ENCODE results near the gene NEK10.

DNA sequence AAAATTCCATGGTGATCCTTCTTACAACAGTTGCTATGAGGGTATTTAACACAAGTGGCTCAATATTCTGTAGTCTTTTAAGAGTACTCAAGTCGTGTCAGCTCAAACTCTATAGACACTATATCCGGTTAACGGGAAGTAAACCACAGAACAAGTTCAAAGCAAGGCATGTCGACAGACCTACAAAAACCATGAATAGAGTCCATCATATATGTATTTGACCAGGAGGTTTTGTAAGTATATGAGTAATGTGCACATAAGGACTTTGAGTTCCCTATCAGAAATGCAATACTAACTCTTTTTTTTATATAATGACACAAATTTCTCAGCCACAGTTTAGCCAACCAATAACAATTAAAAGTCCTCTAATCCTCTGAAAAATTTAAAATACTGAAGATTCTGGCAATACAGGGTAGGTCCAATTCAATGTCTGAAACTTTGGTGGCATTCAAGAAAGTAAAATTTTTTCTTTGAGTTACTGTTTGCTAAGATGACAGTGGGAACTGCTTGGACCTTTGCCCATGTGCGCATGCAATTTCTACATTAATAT lies 93.7 kb downstream of the NEK10 start:
- TF ChIP-seq, protein P1, sequence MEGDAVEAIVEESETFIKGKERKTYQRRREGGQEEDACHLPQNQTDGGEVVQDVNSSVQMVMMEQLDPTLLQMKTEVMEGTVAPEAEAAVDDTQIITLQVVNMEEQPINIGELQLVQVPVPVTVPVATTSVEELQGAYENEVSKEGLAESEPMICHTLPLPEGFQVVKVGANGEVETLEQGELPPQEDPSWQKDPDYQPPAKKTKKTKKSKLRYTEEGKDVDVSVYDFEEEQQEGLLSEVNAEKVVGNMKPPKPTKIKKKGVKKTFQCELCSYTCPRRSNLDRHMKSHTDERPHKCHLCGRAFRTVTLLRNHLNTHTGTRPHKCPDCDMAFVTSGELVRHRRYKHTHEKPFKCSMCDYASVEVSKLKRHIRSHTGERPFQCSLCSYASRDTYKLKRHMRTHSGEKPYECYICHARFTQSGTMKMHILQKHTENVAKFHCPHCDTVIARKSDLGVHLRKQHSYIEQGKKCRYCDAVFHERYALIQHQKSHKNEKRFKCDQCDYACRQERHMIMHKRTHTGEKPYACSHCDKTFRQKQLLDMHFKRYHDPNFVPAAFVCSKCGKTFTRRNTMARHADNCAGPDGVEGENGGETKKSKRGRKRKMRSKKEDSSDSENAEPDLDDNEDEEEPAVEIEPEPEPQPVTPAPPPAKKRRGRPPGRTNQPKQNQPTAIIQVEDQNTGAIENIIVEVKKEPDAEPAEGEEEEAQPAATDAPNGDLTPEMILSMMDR (IDR thresholded peaks at IDR 0.05): no peak
- TF ChIP-seq EP300 (IDR thresholded peaks at IDR 0.05) (no peak), CHD4 (IDR thresholded peaks at IDR 0.05; ENCODE audit: borderline replicate concordance) (no peak), POLR2AphosphoS2 (conservative IDR thresholded peaks at IDR 0.05; ENCODE audit: low read length) (no peak), NFE2L2 (conservative IDR thresholded peaks at IDR 0.05; ENCODE audit: low read length) (no peak), RFX5 (IDR thresholded peaks at IDR 0.05) (no peak), CHD2 (IDR thresholded peaks at IDR 0.05; ENCODE audit: low read length, partially characterized antibody) (no peak), GATA3 (IDR thresholded peaks at IDR 0.05; ENCODE audit: borderline replicate concordance) (no peak), RAD21 (conservative IDR thresholded peaks at IDR 0.05 in 1 of 2, IDR thresholded peaks at IDR 0.05 in 1 of 2) (no peak), ZNF302 (CRISPR knock-in tag; IDR thresholded peaks at IDR 0.05) (no peak), JUN (IDR thresholded peaks at IDR 0.05) (no peak), TP53 (CRISPR knock-in tag; IDR thresholded peaks at IDR 0.05) (no peak)
- TF ChIP-seq, protein P2, sequence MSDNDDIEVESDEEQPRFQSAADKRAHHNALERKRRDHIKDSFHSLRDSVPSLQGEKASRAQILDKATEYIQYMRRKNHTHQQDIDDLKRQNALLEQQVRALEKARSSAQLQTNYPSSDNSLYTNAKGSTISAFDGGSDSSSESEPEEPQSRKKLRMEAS (IDR thresholded peaks at IDR 0.05): no peak

All from A549 (cell line).